Measurements from ENCODE around the gene MMEL1.

DNA sequence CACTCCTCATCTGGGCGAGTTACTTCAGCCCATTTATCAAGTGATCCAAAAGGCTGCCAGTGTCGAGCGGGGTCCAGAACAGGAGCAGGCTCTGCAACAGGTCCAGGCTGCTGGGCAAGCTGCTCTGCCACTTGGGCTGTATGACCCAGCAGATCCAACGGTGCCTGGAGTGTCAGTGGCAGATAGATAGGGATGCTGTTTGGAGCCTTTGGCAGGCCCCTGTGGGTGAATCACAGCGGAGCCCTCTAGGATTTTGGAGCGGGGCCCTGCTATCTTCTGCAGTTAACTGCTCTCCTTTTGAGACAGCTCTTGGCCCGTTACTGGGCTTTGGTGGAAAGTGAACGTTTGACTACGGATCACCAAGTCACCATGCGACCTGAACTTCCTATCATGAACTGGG lies 7.5 kb downstream of the MMEL1 start:
- TF ChIP-seq, protein P1, sequence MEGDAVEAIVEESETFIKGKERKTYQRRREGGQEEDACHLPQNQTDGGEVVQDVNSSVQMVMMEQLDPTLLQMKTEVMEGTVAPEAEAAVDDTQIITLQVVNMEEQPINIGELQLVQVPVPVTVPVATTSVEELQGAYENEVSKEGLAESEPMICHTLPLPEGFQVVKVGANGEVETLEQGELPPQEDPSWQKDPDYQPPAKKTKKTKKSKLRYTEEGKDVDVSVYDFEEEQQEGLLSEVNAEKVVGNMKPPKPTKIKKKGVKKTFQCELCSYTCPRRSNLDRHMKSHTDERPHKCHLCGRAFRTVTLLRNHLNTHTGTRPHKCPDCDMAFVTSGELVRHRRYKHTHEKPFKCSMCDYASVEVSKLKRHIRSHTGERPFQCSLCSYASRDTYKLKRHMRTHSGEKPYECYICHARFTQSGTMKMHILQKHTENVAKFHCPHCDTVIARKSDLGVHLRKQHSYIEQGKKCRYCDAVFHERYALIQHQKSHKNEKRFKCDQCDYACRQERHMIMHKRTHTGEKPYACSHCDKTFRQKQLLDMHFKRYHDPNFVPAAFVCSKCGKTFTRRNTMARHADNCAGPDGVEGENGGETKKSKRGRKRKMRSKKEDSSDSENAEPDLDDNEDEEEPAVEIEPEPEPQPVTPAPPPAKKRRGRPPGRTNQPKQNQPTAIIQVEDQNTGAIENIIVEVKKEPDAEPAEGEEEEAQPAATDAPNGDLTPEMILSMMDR (conservative IDR thresholded peaks at IDR 0.05; ENCODE audit: low read depth, low read length): no peak
- TF ChIP-seq EZH2 (IDR thresholded peaks at IDR 0.05; ENCODE audit: low read length, unreplicated experiment): no peak
- TF ChIP-seq EZH2phosphoT487 (IDR thresholded peaks at IDR 0.05; ENCODE audit: borderline replicate concordance, low read length): no peak
